GM19455 (cell line): ENCODE data around the gene MUC2.

ENCODE experiments used
- ATAC-seq: cut with Tn5 transposase; IDR thresholded peaks from one replicate; pipeline ENCODE4 v1.9.1; 2021; ENCODE audit not compliant: unreplicated experiment

MUC2 gene

GRCh38 chr11:1050581-1051355 is 23.9 kb upstream of the MUC2 start:
- ATAC-seq, result no peak

DNA sequence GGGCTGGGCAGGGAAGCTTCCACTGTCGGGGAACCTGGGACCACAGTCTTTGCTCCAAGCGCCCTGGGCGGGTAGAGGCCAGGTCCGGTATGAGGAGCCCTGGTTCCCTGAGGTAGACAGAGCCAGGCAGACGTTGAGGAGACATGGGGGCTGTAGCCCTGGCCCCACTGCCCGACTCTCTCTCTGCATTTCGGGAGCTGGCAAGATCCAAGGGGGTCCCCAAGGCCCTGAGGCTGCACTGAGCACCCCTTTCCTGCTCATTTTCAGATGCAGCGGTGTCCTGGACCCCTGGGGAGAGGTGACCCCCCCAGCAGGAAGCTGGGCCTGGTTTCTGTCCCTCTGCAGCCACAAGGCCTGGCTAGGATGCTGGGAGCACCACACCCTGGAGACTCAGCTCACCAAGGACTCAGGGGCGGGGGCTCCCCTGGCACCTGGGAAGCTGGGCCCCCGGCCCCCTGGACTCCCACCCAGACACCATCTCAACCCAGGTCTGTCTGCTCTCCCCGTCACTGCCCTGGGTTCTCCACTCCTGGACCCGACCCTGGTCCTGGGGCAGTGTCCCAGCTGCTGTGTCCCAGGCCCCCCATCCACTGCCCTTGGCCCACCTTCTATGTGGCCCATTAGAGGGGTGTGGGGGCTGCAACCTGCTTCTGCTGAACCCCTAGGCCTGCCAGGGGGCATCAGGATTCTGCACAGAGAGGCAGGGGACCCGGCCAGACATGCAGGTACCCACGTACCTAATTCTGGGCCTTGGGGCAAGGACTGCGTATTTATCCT is 23.1 kb upstream of the MUC2 start:
- ATAC-seq, result no peak

GRCh38 chr11:1052133-1053011 is 22.3 kb upstream of the MUC2 start:
- ATAC-seq, result no peak

- ATAC-seq, result no peak
Measured at GRCh38 chr11:1053121-1053901, 21.4 kb upstream of the MUC2 start.

DNA sequence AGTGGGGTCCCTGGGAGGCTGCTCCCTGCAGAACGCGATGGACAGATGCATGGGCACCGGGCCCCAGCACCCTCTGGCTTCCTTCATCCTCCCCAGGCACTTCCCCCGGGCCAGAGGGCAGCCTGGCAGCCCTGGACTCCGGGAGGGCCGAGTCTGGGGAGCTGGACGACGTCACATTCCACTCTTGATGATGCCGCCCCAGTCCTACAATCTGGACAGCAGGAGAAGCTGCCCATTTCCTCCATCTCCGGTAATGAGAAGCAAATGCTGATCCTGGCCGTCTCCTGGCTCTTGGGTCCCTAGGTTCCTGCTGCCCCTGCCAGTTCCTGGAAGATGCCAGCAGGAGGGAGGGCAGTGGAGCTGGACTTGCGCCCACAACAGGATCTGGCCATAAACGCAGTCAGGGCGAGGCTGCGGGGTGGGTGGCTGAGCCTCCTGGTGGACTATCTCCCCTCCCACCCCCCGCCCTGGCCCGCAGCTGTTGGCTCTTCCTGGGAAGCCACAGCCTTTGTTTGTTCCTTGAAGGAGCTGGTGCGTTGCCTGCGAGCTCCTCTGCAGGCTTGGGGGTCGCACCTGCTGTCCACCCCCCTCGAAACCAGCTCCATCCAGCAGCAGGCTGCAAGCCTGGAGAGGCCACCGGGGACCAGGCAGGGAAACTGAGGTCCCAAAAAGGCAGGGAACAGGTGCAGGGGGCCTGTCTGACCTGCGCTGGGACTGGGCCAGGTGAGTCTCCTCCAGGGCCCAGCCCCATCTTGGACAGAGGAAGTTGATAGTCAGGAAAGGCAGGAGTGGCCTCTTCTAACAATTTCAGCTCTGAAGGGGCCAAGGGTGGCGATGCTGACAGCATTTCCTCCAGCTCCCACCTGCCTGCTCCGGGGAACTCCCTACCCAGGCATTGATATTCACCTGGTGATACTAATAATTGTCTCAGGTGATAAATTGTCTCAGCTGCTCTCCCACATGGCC is 20.2 kb upstream of the MUC2 start:
- no peak for ATAC-seq

DNA sequence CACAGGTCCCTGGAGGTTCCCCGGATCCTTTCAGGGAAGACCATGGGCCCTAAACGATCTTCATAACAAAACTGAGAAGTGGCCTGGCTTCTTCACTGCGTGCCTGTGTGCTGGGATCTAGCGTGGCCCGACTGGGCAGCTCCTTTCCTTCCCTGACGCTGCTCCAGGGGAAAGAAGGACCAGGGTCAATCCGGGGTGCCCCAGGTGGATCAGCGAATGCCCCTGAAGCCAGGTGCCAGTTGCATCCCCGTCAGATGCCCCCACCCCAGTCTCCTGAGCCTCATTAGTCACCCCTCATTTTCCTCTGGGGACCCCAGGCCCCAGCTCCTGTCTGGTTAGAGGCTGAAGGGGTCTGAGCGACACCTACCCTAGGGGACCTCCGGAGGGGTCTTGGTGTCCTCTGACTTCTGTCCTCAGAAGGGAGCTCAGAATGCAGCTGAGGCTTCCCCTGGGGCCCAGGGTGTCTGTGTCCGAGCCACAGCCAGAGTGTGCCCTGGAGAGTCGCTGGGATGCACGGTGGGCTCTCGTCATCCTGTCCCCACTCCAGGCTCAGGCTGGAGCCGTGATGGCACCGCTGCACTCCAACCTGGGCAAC is 19.5 kb upstream of the MUC2 start:
- ATAC-seq, result no peak

DNA sequence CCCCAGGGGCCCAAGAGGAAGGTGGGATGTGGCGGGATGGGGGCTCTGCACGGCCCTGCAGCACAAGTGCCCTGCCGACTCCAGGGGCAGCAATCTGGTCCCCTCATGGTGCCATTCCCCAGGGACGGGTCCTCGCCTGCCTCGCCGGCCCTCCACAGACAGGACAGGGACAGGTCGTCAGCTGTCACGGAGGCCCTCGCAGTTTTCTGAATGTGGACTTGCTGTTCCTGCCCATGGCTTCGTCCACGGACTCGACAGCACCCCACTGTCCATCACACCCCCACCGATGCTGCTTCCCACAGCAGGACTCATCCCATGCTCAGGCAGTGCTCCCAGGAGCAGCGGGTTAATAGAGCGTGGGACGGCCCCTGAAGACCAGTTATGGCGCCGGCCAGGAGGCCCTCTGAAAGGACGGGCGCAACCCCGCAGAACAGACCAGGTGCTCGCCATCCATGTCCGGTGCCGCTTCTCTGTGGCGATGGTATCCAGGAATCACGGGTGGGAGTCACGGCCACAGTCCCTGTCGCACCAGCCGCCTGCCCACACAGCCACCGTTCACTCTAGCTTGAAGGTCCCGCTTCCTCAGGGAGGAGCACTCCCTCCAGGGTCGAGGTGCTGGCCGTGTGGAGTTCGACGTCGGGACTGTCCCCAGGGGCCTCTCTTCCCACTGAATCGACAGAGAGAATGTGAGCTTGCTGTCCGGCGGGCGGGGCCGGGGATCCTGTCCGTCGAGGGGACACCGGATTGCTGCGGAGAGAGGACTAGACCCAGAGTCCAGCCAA is 18.5 kb upstream of the MUC2 start:
- ATAC-seq, result no peak

GRCh38 chr11:1057806-1058205 is 16.9 kb upstream of the MUC2 start:
- ATAC-seq, result no peak

DNA sequence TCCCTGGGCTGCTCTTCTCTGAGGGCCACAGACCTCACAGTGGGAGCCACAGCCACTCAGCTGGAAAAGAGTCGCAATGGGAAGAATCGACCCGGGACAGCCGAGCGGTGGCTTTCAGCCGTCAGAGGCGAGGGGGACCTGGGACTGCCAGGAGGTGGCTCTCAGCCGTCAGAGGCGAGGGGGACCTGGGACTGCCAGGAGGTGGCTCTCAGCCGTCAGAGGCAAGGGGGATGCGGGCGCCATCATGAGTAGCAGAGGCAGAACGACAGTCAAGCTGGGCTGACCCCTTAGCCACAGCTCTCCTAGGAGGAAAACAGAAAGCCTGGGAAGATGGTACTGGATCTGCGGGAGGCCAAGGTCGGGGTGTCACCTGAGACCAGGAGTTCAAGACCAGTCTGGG is 14.9 kb upstream of the MUC2 start:
- ATAC-seq, result no peak

DNA sequence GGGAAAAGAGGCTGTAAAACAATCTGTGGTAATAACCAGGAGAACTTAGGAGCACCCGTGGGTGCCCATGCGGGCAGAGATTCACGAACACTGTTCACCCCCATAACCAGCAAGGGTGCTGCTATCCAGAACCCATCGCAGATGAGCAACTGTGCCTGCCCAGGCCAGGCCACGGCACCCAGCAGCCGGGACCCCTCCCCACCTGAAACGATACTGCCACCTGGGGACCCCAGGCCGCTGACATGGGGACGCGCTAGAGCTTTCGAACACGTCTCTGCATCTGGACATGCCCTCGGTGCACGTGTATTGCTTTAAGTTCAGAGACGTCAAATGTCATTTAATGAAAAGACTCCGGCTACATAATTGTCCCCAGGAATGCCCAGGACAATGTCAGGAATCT is 14.3 kb upstream of the MUC2 start:
- no peak for ATAC-seq

DNA sequence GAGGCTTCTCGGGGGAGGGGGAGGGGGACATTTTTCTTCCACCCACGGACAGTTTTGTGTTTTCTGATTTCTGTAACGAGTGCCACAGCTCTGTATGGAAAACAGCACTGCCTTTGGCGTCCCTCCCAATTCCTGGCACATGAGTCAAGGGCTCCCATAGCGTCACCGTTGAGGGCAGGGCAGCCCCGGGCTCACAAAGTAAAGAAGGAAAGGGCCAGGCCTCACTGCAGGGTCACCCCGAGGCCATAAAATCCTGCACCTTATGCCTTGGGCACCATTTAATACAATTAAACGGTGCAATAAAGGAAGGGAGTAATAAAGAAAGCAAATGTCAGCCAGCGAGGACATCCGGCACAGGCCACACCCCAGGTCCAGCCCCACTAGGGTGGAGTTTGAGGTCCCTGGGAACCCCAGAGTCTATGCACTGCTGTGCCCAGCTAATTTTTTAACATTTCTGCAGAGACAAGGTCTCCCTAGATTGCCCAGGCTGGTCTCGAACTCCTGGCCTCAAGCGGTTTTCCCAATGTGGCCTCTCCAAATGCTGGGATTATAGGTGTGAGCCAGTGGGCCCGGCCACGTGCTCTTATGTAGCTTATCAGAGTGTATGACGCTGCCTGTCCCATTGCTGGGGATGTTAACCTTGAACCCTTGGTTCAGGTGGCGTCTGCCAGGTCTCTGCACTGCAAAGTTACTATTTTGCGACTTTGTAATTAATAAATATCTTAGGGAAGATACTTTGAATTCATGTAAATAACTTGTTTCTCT is 13.6 kb upstream of the MUC2 start:
- no peak for ATAC-seq

DNA sequence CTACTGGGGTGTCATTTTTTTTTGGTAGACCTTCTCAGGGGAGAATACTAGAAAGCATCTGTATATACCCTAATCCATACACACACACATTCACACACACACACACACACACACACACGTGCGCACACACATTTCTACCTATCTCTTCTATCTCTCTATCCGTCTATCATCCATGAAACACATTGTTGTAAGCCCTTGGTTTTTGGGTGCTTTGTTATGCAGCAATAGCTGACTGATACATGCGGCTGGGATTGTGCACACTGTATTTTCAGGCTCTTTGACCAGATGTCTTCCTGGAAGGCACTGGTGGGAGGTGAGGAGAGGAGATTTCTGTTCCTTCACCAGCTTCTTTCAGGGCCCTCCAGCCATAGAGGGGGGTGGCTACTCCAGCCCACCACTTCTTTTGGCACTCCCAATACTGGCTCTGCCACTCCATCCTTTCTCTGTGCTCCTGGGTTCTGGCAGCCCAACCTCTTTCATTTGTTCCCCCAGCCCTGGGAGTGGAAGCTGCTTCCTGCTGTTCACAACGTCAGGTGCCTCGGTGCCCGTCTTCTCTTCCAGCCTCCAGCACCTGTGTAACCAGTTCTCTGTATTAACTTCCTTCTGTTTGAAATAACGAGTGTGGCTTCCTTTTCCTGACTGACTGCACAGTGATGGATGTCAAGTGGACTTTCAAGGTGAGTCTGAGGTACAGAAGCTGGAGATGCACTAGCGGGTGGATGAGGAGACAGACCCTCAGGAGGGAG is 12.4 kb upstream of the MUC2 start:
- ATAC-seq, result no peak

- no peak for ATAC-seq
Measured at GRCh38 chr11:1064167-1064566, 10.5 kb upstream of the MUC2 start.

DNA sequence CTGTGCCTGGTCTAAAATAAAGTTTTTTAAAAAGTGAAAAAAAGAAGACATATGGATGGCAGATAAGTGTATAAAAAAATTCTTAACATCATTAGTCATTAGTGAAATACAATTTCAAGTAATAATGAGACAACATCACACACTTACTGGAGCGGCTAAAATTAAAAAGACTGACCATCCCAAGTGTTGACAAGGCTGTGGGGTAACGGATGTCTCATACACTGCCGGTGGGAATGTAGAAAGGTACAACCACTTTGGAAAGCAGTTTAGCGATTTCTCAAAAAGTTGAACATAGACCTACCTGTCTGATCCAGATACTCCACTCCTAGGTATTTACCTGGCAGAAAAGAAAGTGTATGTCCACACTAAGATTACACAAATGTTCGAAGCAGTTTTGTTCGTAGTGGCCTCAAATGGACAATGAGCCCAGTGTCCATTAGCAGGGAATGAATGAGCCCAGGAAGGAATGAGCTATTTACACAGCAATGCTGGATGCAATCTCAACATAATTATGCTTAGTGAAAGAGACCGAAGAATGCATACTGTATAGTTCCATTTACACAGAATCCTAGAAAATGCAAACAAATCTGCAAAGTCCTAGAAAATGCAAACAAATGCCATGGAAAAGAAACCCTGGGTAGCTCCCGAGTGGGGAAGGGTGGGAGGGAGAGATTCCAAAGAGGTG is 6.7 kb upstream of the MUC2 start:
- ATAC-seq, result no peak

GRCh38 chr11:1069740-1070139 is 4.9 kb upstream of the MUC2 start:
- ATAC-seq, result no peak
